DMS79 (cell line): Measurements from ENCODE around the gene LTA4H.

Experiments
- DNase-seq: peaks from one replicate; lab custom pipeline; 2025; lab: John Stamatoyannopoulos, UW

Gene LTA4H

GRCh38 chr12:96034621-96035282, 635 bp downstream of the LTA4H start:
- DNase-seq = no peak

- no peak for DNase-seq
Observed at GRCh38 chr12:96033549-96034389, 1.6 kb downstream of the LTA4H start.

- DNase-seq = no peak
Observed at GRCh38 chr12:96029826-96030225, 5.6 kb downstream of the LTA4H start.

- DNase-seq = no peak
Observed at GRCh38 chr12:96028538-96028937, 6.8 kb downstream of the LTA4H start.

- DNase-seq = no peak
Observed at GRCh38 chr12:96026331-96026730, 9.1 kb downstream of the LTA4H start.

- DNase-seq = no peak
Observed at GRCh38 chr12:96025518-96025917, 9.9 kb downstream of the LTA4H start.

- DNase-seq = no peak
Observed at GRCh38 chr12:96020314-96021003, 14.9 kb downstream of the LTA4H start.

GRCh38 chr12:96015672-96016071, 19.7 kb downstream of the LTA4H start:
- no peak for DNase-seq

- DNase-seq = no peak
Observed at GRCh38 chr12:96014943-96015599, 20.3 kb downstream of the LTA4H start.

GRCh38 chr12:96007729-96008128, 27.7 kb downstream of the LTA4H start:
- DNase-seq = no peak

- no peak for DNase-seq
Observed at GRCh38 chr12:96006727-96007126, 28.7 kb downstream of the LTA4H start.

- DNase-seq = no peak
Observed at GRCh38 chr12:96000858-96001257, 34.5 kb downstream of the LTA4H start.

- DNase-seq = no peak
Observed at GRCh38 chr12:95999484-95999883, 35.9 kb downstream of the LTA4H start.

- peak; percentile 12 for DNase-seq
Observed at GRCh38 chr12:95998611-95999286, 36.6 kb downstream of the LTA4H start.

- DNase-seq = no peak
Observed at GRCh38 chr12:95997911-95998510, 37.4 kb downstream of the LTA4H start.

GRCh38 chr12:95997276-95997675, 38.1 kb downstream of the LTA4H start:
- no peak for DNase-seq

GRCh38 chr12:95996034-95996658, 39.2 kb downstream of the LTA4H start, which contains the start of gene HAL:
Gene HAL, minus strand, starts transcription at chr12:95996344. Its CDS starts 434 bp downstream, at chr12:95995910.
- no peak for DNase-seq

GRCh38 chr12:95995238-95996031, 40.0 kb downstream of the LTA4H start:
- no peak for DNase-seq

GRCh38 chr12:95994476-95994875, 40.9 kb downstream of the LTA4H start:
- no peak for DNase-seq

GRCh38 chr12:95993907-95994306, 41.5 kb downstream of the LTA4H start:
- no peak for DNase-seq
